ENCODE measurements around the gene STK39. TPM values are rescaled to one million over a fixed set of nuclear protein-coding genes. Genes with fewer than 3 reads are reported as not detected.
A peak's percentile ranks its signal among the peaks of the same experiment; 100 is the strongest.

Gene STK39
- total RNA-seq, 4 donors from 2014 or later = 13.8 to 28.2 (median 18.3) TPM

GRCh38 chr2:168252976-168253375 is 5.6 kb upstream of the STK39 start:
- H3K4me1 ChIP-seq = peaks cover 2% of the 10 kb centered on the region
- no peak overlapping the region for H3K27ac ChIP-seq
- no peaks in the 10 kb centered on the region for H3K27me3 ChIP-seq
- no peak overlapping the region for H3K4me3 ChIP-seq
- no peaks in the 10 kb centered on the region for H3K9me3 ChIP-seq
- no peaks in the 10 kb centered on the region for H3K36me3 ChIP-seq
- TF ChIP-seq POLR2AphosphoS5 (IDR thresholded peaks at IDR 0.05) (no peak), EP300 (IDR thresholded peaks at IDR 0.05) (no peak), POLR2A (IDR thresholded peaks at IDR 0.05) (no peak)
- TF ChIP-seq, protein P1, sequence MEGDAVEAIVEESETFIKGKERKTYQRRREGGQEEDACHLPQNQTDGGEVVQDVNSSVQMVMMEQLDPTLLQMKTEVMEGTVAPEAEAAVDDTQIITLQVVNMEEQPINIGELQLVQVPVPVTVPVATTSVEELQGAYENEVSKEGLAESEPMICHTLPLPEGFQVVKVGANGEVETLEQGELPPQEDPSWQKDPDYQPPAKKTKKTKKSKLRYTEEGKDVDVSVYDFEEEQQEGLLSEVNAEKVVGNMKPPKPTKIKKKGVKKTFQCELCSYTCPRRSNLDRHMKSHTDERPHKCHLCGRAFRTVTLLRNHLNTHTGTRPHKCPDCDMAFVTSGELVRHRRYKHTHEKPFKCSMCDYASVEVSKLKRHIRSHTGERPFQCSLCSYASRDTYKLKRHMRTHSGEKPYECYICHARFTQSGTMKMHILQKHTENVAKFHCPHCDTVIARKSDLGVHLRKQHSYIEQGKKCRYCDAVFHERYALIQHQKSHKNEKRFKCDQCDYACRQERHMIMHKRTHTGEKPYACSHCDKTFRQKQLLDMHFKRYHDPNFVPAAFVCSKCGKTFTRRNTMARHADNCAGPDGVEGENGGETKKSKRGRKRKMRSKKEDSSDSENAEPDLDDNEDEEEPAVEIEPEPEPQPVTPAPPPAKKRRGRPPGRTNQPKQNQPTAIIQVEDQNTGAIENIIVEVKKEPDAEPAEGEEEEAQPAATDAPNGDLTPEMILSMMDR (IDR thresholded peaks at IDR 0.05) = no peak
- DNase-seq (ENCODE audit: low spot score in 2 of 2) = no peak

- peak overlapping the region; percentile 87 for H3K27ac ChIP-seq
- peak; percentile 72 to 81 for DNase-seq (ENCODE audit: low spot score in 2 of 2)
- no peaks in the 10 kb centered on the region for H3K36me3 ChIP-seq
- 0% methylated on average over 27 of the region's 95 CpGs for WGBS
- peak overlapping the region; percentile 71 for H3K4me3 ChIP-seq
- TF ChIP-seq, protein P1 (IDR thresholded peaks at IDR 0.05) = peak in 1 of 2 donors; percentile 41
- no peak for TF ChIP-seq POLR2AphosphoS5 (IDR thresholded peaks at IDR 0.05)
- no peak for TF ChIP-seq EP300 (IDR thresholded peaks at IDR 0.05)
- TF ChIP-seq POLR2A (IDR thresholded peaks at IDR 0.05) = no peak
- H3K27me3 ChIP-seq = no peaks in the 10 kb centered on the region
- no peaks in the 10 kb centered on the region for H3K9me3 ChIP-seq
- H3K4me1 ChIP-seq = peaks cover 30% of the 10 kb centered on the region
Observed at GRCh38 chr2:168246483-168247340, 683 bp downstream of the STK39 start.

DNA sequence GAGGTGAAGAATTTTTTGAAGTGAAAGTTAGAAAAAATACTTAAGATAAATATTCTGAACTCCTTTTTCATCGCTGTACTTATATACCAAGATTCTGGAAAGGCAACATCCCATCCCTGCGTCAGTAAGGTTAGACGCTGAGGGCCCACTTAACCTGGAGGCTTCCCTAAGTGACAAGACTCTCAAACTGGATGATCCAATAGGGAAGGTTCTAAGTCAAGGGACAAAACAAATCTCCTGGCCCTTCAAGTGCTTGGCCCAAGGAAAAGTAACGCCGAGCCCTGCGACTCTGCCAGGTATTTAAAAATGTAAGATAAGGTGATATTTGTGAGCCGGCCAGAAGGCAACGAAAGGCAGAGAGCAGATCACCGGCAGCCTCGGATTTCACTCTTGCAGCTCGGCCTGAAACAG is 1.3 kb downstream of the STK39 start:
- Histone ChIP-seq H3K4me3 (peak overlapping the region; percentile 71), H3K27me3 (no peaks in the 10 kb centered on the region), H3K4me1 (peaks cover 37% of the 10 kb centered on the region), H3K9me3 (no peaks in the 10 kb centered on the region), H3K36me3 (no peaks in the 10 kb centered on the region), H3K27ac (peak overlapping the region; percentile 87)
- no peak for TF ChIP-seq POLR2AphosphoS5 (IDR thresholded peaks at IDR 0.05)
- 21% methylated on average over 11 of the region's 11 CpGs for WGBS
- no peak for DNase-seq (ENCODE audit: low spot score in 2 of 2)

GRCh38 chr2:168245074-168245825 is 2.1 kb downstream of the STK39 start:
- H3K4me1 ChIP-seq = peaks cover 42% of the 10 kb centered on the region
- H3K9me3 ChIP-seq = no peaks in the 10 kb centered on the region
- no peak for DNase-seq (ENCODE audit: low spot score in 2 of 2)
- no peaks in the 10 kb centered on the region for H3K36me3 ChIP-seq
- no peaks in the 10 kb centered on the region for H3K27me3 ChIP-seq
- WGBS = 79% methylated on average over 7 of the region's 7 CpGs
- TF ChIP-seq EP300 (IDR thresholded peaks at IDR 0.05) (no peak), POLR2A (IDR thresholded peaks at IDR 0.05) (no peak), POLR2AphosphoS5 (IDR thresholded peaks at IDR 0.05) (no peak)
- TF ChIP-seq, protein P1 (IDR thresholded peaks at IDR 0.05) = no peak
- peak overlapping the region; percentile 43 for H3K27ac ChIP-seq
- H3K4me3 ChIP-seq = peak overlapping the region; percentile 71

DNA sequence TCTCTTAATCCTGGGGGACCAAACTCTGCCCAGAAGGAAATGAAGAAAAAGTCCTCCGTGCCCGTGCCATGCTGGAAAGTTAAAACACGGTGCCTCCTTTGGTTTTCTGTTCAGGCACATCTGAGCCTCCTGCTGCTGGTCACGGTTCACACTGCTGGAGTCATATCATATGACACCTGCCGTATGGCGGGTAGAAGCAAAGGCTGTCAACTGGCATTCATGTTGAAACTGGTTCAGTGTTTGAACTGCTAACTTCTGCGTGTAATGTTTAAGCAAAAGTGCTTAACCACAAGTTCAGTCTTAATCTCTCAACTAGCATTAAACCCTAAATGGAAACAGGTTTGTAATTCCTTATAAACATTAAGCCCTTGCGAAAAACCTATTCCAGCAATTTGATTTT is 3.1 kb downstream of the STK39 start:
- DNase-seq (ENCODE audit: low spot score in 2 of 2) = no peak
- WGBS = 54% methylated on average over 8 of the region's 8 CpGs

More for the DNA sequence above, 3.1 kb downstream of the STK39 start:
- Histone ChIP-seq H3K4me1 (peaks cover 42% of the 10 kb centered on the region), H3K9me3 (no peaks in the 10 kb centered on the region), H3K4me3 (no peak overlapping the region), H3K27ac (peak overlapping the region; percentile 30), H3K36me3 (no peaks in the 10 kb centered on the region), H3K27me3 (no peaks in the 10 kb centered on the region)
- TF ChIP-seq POLR2AphosphoS5 (IDR thresholded peaks at IDR 0.05) (no peak), EP300 (IDR thresholded peaks at IDR 0.05) (no peak), POLR2A (IDR thresholded peaks at IDR 0.05) (no peak)
- TF ChIP-seq, protein P1 (IDR thresholded peaks at IDR 0.05) = no peak
